HepG2 (cell line): ENCODE results near the gene MAFF. TPM values are rescaled to one million over a fixed set of nuclear protein-coding genes. Genes with fewer than 3 reads are reported as not detected.

Experiments
- ARNT ChIP-seq: fragments of 450-650 bp; IDR thresholded peaks from 2 replicates; pipeline ENCODE4 v1.6.1; 2017
- CBX2 ChIP-seq, 2 experiments: fragments of 200-600 bp in 1 of 2; sonication (generic); formaldehyde crosslinking in 1 of 2; IDR thresholded peaks; 2 replicates each; pipeline versions ENCODE4 v1.7.0 to v1.8.1; 2018 to 2022; ENCODE audit warnings: low read depth in 2 of 2, low read length in 1 of 2, mild to moderate bottlenecking in 1 of 2, missing genetic modification reagents in 1 of 2
- CCAR2 ChIP-seq: fragments of 200-400 bp; formaldehyde crosslinking; optimal IDR thresholded peaks from 2 replicates; pipeline ENCODE3; 2018; ENCODE audit warnings: low read depth, mild to moderate bottlenecking, low read length, moderate library complexity
- ESRRA ChIP-seq: sonication (generic); formaldehyde crosslinking; IDR thresholded peaks from 2 replicates; pipeline ENCODE4 v1.5.1; 2020; ENCODE audit warnings: mild to moderate bottlenecking, low read depth, missing genetic modification reagents
- FOXA1 ChIP-seq, 2 experiments: fragments of 450-650 bp in 1 of 2; sonication (generic) in 1 of 2; formaldehyde crosslinking in 1 of 2; IDR thresholded peaks; 2 replicates each; pipeline versions ENCODE4 v1.4.0 to v1.6.1; 2016 to 2020; ENCODE audit warnings: missing genetic modification reagents in 1 of 2
- FOXO1 ChIP-seq: sonication (generic); formaldehyde crosslinking; IDR thresholded peaks from 2 replicates; pipeline ENCODE4 v1.4.0; 2020; ENCODE audit warnings: missing genetic modification reagents
- KMT2A ChIP-seq: sonication (generic); formaldehyde crosslinking; IDR thresholded peaks from 2 replicates; pipeline ENCODE4 v1.4.0; 2020; ENCODE audit warnings: missing genetic modification reagents
- MAF1 ChIP-seq: sonication (generic); formaldehyde crosslinking; IDR thresholded peaks from 2 replicates; pipeline ENCODE4 v1.5.0; 2020; ENCODE audit warnings: missing genetic modification reagents, borderline replicate concordance
- NFIB ChIP-seq: sonication (generic); formaldehyde crosslinking; IDR thresholded peaks from 2 replicates; pipeline ENCODE4 v1.9.0; 2021; ENCODE audit warnings: missing genetic modification reagents, mild to moderate bottlenecking, borderline replicate concordance
- POGZ ChIP-seq: sonication (generic); formaldehyde crosslinking; IDR thresholded peaks from 2 replicates; pipeline ENCODE4 v1.4.0; 2020; ENCODE audit warnings: mild to moderate bottlenecking, missing genetic modification reagents
- POLR2A ChIP-seq, 2 experiments: IDR thresholded peaks; 2 replicates each; pipeline ENCODE4 v1.6.1; 2011; ENCODE audit warnings: low read depth in 2 of 2, low read length in 2 of 2, mild to moderate bottlenecking in 1 of 2, moderate library complexity in 1 of 2; ENCODE audit not compliant: insufficient read depth in 1 of 2
- RORA ChIP-seq: sonication (generic); formaldehyde crosslinking; IDR thresholded peaks from 2 replicates; pipeline ENCODE4 v1.5.0; 2020; ENCODE audit warnings: mild to moderate bottlenecking, missing genetic modification reagents, moderate library complexity
- SMAD1 ChIP-seq: sonication (generic); formaldehyde crosslinking; IDR thresholded peaks from 2 replicates; pipeline ENCODE4 v1.4.0; 2020; ENCODE audit warnings: missing genetic modification reagents, low read depth, mild to moderate bottlenecking, borderline replicate concordance
- SOX13 ChIP-seq, 3 experiments: fragments of 450-650 bp in 1 of 3; sonication (generic) in 1 of 3; formaldehyde crosslinking in 1 of 3; IDR thresholded peaks in 2 of 3; conservative IDR thresholded peaks in 1 of 3; 2 replicates each; pipeline versions ENCODE4 v1.5.0 to v1.6.1; 2016 to 2020; ENCODE audit warnings: antibody characterized with exemption in 1 of 3, mild to moderate bottlenecking in 1 of 3, missing compliant biosample characterization in 1 of 3, missing genetic modification reagents in 1 of 3, moderate library complexity in 1 of 3
- SP1 ChIP-seq, 2 experiments: fragments of 450-650 bp in 1 of 2; sonication (generic) in 1 of 2; formaldehyde crosslinking in 1 of 2; IDR thresholded peaks; 2 replicates each; pipeline versions ENCODE4 v1.4.0 to v1.6.1; 2016 to 2020; ENCODE audit warnings: missing genetic modification reagents in 1 of 2
- ZNF101 ChIP-seq: sonication (generic); formaldehyde crosslinking; IDR thresholded peaks from 2 replicates; pipeline ENCODE4 v1.4.0; 2020; ENCODE audit warnings: mild to moderate bottlenecking, low read depth, missing genetic modification reagents, borderline replicate concordance
- ZNF232 ChIP-seq: sonication (generic); formaldehyde crosslinking; IDR thresholded peaks from 2 replicates; pipeline ENCODE4 v1.4.0; 2020; ENCODE audit warnings: missing genetic modification reagents, borderline replicate concordance
- ZNF44 ChIP-seq: sonication (generic); formaldehyde crosslinking; IDR thresholded peaks from 2 replicates; pipeline ENCODE4 v1.5.1; 2020; ENCODE audit warnings: mild to moderate bottlenecking, missing genetic modification reagents
- ZNF878 ChIP-seq: sonication (generic); formaldehyde crosslinking; IDR thresholded peaks from 2 replicates; pipeline ENCODE4 v1.8.1; 2023; ENCODE audit warnings: mild to moderate bottlenecking, missing genetic modification reagents, moderate library complexity
- polyA plus RNA-seq, 8 experiments: library from polyadenylated mRNA; depleted of rRNA in 3 of 8; stranded (reverse) in 7 of 8; unstranded in 1 of 8; fragments of >200 nt; fragmentation: Illumina TruSeq in 4 of 8; extraction: Trizol in 4 of 8; gene quantifications; 2 replicates each; pipeline versions ENCODE4 v1.2.1 to v1.2.3, GENCODE V29; 2011 to 2016; ENCODE audit warnings: low read depth in 4 of 8, missing spikeins in 1 of 8, mixed read lengths in 1 of 8; ENCODE audit not compliant: insufficient read depth in 1 of 8
- total RNA-seq, 5 experiments: library from RNA; depleted of rRNA; stranded (reverse); fragments of >200 nt; fragmentation: Illumina TruSeq; extraction: Trizol; gene quantifications; 2 replicates each; pipeline ENCODE4 v1.2.3, GENCODE V29; 2016; ENCODE audit warnings: low read depth in 1 of 5
- TF ChIP-seq, protein P1 (sequence below): sonication (generic); formaldehyde crosslinking; IDR thresholded peaks from 2 replicates; pipeline ENCODE4 v1.4.0; 2020; ENCODE audit warnings: missing genetic modification reagents; ENCODE audit errors: not compliant biosample characterization
- TF ChIP-seq, protein P2 (sequence below): sonication (generic); formaldehyde crosslinking; IDR thresholded peaks from 2 replicates; pipeline ENCODE4 v1.8.1; 2023; ENCODE audit warnings: missing genetic modification reagents, inconsistent platforms, borderline replicate concordance
- TF ChIP-seq, protein P3 (sequence below): sonication (generic); formaldehyde crosslinking; IDR thresholded peaks from 2 replicates; pipeline ENCODE4 v1.4.0; 2020; ENCODE audit warnings: missing genetic modification reagents, borderline replicate concordance

The MAFF gene
- total and polyA plus RNA-seq, 2 of the 13 experiments (the other 11 are each of a cell fraction or from before 2014, with no cell fraction given): 5.4 to 14.3 TPM

DNA sequence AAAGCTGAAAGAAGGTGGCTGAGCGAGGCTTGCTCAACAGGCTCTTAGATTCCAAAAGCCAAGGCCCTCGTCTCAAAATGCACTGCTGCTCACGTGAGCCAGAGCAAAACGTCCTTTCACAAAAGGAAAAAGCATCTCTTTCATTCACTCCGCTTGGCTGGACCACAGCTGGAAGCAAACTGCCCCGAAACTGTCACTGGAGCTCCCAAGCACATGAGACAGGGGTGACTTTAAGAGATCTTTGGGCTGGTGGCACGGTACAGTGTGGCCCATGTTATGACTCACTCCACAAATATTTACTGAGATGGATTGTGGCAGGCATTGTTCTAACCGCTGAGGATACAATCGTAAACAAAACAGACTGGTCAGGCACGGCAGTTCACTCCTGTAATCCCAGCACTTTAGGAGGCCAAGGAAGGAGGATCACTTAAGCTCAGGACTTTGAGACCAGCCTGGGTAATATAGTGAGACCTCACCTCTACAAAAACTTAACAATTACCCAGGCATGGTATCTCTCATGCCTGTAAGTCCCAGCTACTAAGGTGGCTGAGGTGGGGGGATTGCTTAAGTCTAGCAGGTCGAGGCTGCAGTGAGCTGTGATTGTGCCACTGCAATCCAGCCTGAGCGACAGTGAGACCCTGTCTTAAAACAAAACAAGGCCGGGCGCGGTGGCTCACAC is 23.7 kb upstream of the MAFF start (continued):
- TF ChIP-seq CCAR2: no peak
- peak; percentile 61; the same call in 1 of the 2 replicates for TF ChIP-seq POGZ (CRISPR knock-in tag)
- TF ChIP-seq SMAD1 (CRISPR knock-in tag): no peak
- no peak for TF ChIP-seq RORA
- no peak for TF ChIP-seq KMT2A (CRISPR knock-in tag)
- peak; percentile 93 for TF ChIP-seq FOXO1 (CRISPR knock-in tag)
- TF ChIP-seq, protein P1, sequence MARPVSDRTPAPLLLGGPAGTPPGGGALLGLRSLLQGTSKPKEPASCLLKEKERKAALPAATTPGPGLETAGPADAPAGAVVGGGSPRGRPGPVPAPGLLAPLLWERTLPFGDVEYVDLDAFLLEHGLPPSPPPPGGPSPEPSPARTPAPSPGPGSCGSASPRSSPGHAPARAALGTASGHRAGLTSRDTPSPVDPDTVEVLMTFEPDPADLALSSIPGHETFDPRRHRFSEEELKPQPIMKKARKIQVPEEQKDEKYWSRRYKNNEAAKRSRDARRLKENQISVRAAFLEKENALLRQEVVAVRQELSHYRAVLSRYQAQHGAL (CRISPR knock-in tag): no peak
- TF ChIP-seq ZNF232 (CRISPR knock-in tag): peak; percentile 57; the same call in 1 of the 2 replicates
- no peak for TF ChIP-seq MAF1
- TF ChIP-seq NFIB (CRISPR knock-in tag): no peak
- TF ChIP-seq ARNT: no peak
- no peak for TF ChIP-seq ZNF878
- TF ChIP-seq, protein P2, sequence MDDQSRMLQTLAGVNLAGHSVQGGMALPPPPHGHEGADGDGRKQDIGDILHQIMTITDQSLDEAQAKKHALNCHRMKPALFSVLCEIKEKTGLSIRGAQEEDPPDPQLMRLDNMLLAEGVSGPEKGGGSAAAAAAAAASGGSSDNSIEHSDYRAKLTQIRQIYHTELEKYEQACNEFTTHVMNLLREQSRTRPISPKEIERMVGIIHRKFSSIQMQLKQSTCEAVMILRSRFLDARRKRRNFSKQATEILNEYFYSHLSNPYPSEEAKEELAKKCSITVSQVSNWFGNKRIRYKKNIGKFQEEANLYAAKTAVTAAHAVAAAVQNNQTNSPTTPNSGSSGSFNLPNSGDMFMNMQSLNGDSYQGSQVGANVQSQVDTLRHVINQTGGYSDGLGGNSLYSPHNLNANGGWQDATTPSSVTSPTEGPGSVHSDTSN (CRISPR knock-in tag): no peak
- peak; percentile 97 for TF ChIP-seq SOX13 (IDR thresholded peaks at IDR 0.05)
- TF ChIP-seq SOX13 (CRISPR knock-in tag; conservative IDR thresholded peaks at IDR 0.05 in 1 of 2, IDR thresholded peaks at IDR 0.05 in 1 of 2): peak in 1 of 2 experiments; percentile 99; a peak in 2 of 4 replicates
- TF ChIP-seq ZNF44 (CRISPR knock-in tag): no peak
- TF ChIP-seq, protein P3, sequence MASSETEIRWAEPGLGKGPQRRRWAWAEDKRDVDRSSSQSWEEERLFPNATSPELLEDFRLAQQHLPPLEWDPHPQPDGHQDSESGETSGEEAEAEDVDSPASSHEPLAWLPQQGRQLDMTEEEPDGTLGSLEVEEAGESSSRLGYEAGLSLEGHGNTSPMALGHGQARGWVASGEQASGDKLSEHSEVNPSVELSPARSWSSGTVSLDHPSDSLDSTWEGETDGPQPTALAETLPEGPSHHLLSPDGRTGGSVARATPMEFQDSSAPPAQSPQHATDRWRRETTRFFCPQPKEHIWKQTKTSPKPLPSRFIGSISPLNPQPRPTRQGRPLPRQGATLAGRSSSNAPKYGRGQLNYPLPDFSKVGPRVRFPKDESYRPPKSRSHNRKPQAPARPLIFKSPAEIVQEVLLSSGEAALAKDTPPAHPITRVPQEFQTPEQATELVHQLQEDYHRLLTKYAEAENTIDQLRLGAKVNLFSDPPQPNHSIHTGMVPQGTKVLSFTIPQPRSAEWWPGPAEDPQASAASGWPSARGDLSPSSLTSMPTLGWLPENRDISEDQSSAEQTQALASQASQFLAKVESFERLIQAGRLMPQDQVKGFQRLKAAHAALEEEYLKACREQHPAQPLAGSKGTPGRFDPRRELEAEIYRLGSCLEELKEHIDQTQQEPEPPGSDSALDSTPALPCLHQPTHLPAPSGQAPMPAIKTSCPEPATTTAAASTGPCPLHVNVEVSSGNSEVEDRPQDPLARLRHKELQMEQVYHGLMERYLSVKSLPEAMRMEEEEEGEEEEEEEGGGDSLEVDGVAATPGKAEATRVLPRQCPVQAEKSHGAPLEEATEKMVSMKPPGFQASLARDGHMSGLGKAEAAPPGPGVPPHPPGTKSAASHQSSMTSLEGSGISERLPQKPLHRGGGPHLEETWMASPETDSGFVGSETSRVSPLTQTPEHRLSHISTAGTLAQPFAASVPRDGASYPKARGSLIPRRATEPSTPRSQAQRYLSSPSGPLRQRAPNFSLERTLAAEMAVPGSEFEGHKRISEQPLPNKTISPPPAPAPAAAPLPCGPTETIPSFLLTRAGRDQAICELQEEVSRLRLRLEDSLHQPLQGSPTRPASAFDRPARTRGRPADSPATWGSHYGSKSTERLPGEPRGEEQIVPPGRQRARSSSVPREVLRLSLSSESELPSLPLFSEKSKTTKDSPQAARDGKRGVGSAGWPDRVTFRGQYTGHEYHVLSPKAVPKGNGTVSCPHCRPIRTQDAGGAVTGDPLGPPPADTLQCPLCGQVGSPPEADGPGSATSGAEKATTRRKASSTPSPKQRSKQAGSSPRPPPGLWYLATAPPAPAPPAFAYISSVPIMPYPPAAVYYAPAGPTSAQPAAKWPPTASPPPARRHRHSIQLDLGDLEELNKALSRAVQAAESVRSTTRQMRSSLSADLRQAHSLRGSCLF (CRISPR knock-in tag): no peak
- 0 out of 4 replicates have a peak, but pooled peaks of 1 of the 2 experiments have one; percentile 23 for TF ChIP-seq POLR2A (IDR thresholded peaks at IDR 0.05; ENCODE audit: insufficient read depth in 1 of 2, low read depth in 2 of 2, low read length in 2 of 2)
- TF ChIP-seq SP1 (IDR thresholded peaks at IDR 0.05): no peak
- TF ChIP-seq SP1 (CRISPR knock-in tag; IDR thresholded peaks at IDR 0.05): no peak
- TF ChIP-seq CBX2 (IDR thresholded peaks at IDR 0.05; ENCODE audit: low read depth, low read length): no peak
- TF ChIP-seq CBX2 (CRISPR knock-in tag; IDR thresholded peaks at IDR 0.05; ENCODE audit: low read depth): no peak
- peak; percentile 40; the same call in 1 of the 2 replicates for TF ChIP-seq FOXA1 (IDR thresholded peaks at IDR 0.05)
- TF ChIP-seq FOXA1 (CRISPR knock-in tag; IDR thresholded peaks at IDR 0.05): peak; percentile 90
- TF ChIP-seq ESRRA (CRISPR knock-in tag): peak; percentile 55; the same call in 1 of the 2 replicates
- TF ChIP-seq ZNF101 (CRISPR knock-in tag): no peak
